Body of pancreas (tissue), 4 donors: Measurements from ENCODE around the gene CISD2.

Experiments used
- POLR2A ChIP-seq, 3 donors: fragments of 450-650 bp; IDR thresholded peaks; one replicate each; pipeline ENCODE4 v1.6.1; 2016; ENCODE audit warnings: antibody characterized with exemption in 3 of 3, mild to moderate bottlenecking in 2 of 3
- TF ChIP-seq, protein P1 (sequence below), 7 experiments: fragments of 450-650 bp in 4 of 7; fragments of 200-600 bp in 3 of 7; sonication (generic) in 3 of 7; IDR thresholded peaks; one replicate each; pipeline ENCODE4 v1.5.1; 2016 to 2019; ENCODE audit warnings: antibody characterized with exemption in 7 of 7

DNA sequence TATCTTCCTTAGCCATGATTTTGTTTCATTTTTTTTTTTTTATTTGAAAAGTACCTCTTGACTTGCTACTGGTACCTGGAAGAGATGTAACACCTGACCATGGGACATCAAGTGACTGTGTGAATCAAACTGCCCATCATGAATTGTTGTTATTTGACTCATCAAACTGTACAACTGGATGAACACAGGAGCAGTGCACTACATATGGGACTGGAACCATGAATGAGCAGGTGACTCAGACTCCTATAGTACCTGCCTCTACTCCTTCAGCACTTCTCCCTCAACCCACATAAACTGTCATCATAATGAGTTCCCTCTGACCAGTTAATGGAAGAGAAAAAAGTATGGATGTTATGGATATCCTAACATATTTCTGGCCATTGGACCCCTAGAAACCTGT, 25.5 kb upstream of the CISD2 start:
- TF ChIP-seq, protein P1, sequence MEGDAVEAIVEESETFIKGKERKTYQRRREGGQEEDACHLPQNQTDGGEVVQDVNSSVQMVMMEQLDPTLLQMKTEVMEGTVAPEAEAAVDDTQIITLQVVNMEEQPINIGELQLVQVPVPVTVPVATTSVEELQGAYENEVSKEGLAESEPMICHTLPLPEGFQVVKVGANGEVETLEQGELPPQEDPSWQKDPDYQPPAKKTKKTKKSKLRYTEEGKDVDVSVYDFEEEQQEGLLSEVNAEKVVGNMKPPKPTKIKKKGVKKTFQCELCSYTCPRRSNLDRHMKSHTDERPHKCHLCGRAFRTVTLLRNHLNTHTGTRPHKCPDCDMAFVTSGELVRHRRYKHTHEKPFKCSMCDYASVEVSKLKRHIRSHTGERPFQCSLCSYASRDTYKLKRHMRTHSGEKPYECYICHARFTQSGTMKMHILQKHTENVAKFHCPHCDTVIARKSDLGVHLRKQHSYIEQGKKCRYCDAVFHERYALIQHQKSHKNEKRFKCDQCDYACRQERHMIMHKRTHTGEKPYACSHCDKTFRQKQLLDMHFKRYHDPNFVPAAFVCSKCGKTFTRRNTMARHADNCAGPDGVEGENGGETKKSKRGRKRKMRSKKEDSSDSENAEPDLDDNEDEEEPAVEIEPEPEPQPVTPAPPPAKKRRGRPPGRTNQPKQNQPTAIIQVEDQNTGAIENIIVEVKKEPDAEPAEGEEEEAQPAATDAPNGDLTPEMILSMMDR (IDR thresholded peaks at IDR 0.05): no peak
- TF ChIP-seq POLR2A (IDR thresholded peaks at IDR 0.05): no peak
